ENCODE measurements around the gene FANK1. TPM values are rescaled to one million over a fixed set of nuclear protein-coding genes. Genes with fewer than 3 reads are reported as not detected.

The FANK1 gene
- total RNA-seq, 1 experiment from 2014 or later, result 0.73 TPM

DNA sequence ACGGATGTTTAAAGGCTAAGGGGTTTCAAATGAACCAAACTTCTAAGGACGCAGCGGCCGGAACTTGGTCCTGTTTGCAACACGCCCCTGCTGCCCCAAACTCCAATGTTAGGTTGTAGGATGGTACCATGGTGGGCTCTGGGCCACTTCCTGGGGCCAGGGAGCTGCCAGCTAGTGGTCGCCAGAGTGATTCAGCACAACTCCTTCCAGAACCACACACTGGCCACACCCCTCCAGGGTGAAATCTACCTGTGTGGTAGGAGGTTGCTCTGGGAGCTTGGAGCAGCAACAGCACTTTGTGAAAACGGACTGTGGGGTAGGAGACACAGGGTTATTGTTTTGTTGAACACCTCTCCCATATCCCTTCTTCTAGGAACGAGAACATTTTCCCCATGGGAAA lies 161.1 kb downstream of the FANK1 start:
- Histone ChIP-seq H3K9me3 (no peaks in the 10 kb centered on the region), H3K4me1 (no peaks in the 10 kb centered on the region), H3K27me3 (replicated peaks; ENCODE audit: control insufficient read depth, insufficient read depth, low read length) (no peaks in the 10 kb centered on the region), H3K36me3 (ENCODE audit: control insufficient read depth, insufficient read depth, low read length) (no peaks in the 10 kb centered on the region), H3K4me3 (ENCODE audit: low read depth, low read length) (no peak overlapping the region)
- no peak overlapping the region for H3K27ac Mint-ChIP-seq (ENCODE audit: unreplicated experiment)
- intact Hi-C loops (cut with micrococcal nuclease; ENCODE audit: unreplicated experiment), result no loop called here
- peaks cover 13% of the 10 kb centered on the region for H3K27me3 Mint-ChIP-seq (ENCODE audit: insufficient read depth, unreplicated experiment)
- BruUV-seq (replicated peaks), result no TSS peak
- no peaks in the 10 kb centered on the region for H3K36me3 Mint-ChIP-seq (ENCODE audit: insufficient read depth, unreplicated experiment)
- no peak for DNase-seq
- TF ChIP-seq, protein P1, sequence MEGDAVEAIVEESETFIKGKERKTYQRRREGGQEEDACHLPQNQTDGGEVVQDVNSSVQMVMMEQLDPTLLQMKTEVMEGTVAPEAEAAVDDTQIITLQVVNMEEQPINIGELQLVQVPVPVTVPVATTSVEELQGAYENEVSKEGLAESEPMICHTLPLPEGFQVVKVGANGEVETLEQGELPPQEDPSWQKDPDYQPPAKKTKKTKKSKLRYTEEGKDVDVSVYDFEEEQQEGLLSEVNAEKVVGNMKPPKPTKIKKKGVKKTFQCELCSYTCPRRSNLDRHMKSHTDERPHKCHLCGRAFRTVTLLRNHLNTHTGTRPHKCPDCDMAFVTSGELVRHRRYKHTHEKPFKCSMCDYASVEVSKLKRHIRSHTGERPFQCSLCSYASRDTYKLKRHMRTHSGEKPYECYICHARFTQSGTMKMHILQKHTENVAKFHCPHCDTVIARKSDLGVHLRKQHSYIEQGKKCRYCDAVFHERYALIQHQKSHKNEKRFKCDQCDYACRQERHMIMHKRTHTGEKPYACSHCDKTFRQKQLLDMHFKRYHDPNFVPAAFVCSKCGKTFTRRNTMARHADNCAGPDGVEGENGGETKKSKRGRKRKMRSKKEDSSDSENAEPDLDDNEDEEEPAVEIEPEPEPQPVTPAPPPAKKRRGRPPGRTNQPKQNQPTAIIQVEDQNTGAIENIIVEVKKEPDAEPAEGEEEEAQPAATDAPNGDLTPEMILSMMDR (IDR thresholded peaks at IDR 0.05; ENCODE audit: insufficient read depth in 1 of 2, low read depth in 1 of 2, low read length in 1 of 2, severe bottlenecking in 1 of 2, unreplicated experiment in 1 of 2), result no peak
- H3K9me3 Mint-ChIP-seq (ENCODE audit: unreplicated experiment), result peaks cover 8% of the 10 kb centered on the region
- CTCF ChIA-PET, result no interaction called here
- POLR2A ChIA-PET, result no interaction called here
- H3K4me1 Mint-ChIP-seq (ENCODE audit: low read depth, unreplicated experiment), result no peaks in the 10 kb centered on the region
- no peak overlapping the region for H3K4me3 Mint-ChIP-seq (ENCODE audit: unreplicated experiment)

DNA sequence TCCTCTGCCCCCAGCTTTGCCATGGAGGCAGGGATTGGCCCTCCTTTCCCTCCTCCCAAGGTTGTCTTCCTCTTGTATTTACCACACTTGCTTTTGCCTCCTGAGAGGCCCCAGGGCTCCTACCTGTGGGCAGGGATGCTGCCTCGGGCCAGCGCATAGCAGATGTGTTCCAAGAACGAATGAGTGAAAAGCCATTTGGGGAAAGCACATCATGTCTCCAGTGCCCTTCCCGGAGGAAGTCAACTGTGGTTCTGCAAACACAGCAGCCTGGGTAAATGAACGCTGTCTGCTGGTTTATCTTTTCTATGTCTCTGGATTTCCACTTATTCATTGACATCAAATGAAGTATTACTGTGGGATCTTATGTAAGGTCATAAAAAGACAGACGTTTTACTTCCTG lies 161.7 kb downstream of the FANK1 start:
- CTCF ChIA-PET, result no interaction called here
- H3K27ac Mint-ChIP-seq (ENCODE audit: unreplicated experiment), result no peak overlapping the region
- no TSS peak for BruUV-seq (replicated peaks)

GRCh38 chr10:126058507-126058906 lies 162.1 kb downstream of the FANK1 start:
- Mint-ChIP-seq H3K36me3 (ENCODE audit: insufficient read depth, unreplicated experiment) (no peaks in the 10 kb centered on the region), H3K9me3 (ENCODE audit: unreplicated experiment) (peaks cover 8% of the 10 kb centered on the region), H3K4me1 (ENCODE audit: low read depth, unreplicated experiment) (no peaks in the 10 kb centered on the region), H3K27me3 (ENCODE audit: insufficient read depth, unreplicated experiment) (peaks cover 12% of the 10 kb centered on the region), H3K4me3 (ENCODE audit: unreplicated experiment) (no peak overlapping the region), H3K27ac (ENCODE audit: unreplicated experiment) (no peak overlapping the region)
- Histone ChIP-seq H3K4me1 (no peaks in the 10 kb centered on the region), H3K36me3 (ENCODE audit: control insufficient read depth, insufficient read depth, low read length) (no peaks in the 10 kb centered on the region), H3K27me3 (replicated peaks; ENCODE audit: control insufficient read depth, insufficient read depth, low read length) (no peaks in the 10 kb centered on the region), H3K9me3 (no peaks in the 10 kb centered on the region), H3K4me3 (ENCODE audit: low read depth, low read length) (no peak overlapping the region)
- DNase-seq, result no peak
- TF ChIP-seq, protein P1 (IDR thresholded peaks at IDR 0.05; ENCODE audit: insufficient read depth in 1 of 2, low read depth in 1 of 2, low read length in 1 of 2, severe bottlenecking in 1 of 2, unreplicated experiment in 1 of 2), result no peak
- BruUV-seq (replicated peaks), result no TSS peak
- intact Hi-C loops (cut with micrococcal nuclease; ENCODE audit: unreplicated experiment), result no loop called here
- ChIA-PET CTCF (no interaction called here), POLR2A (no interaction called here)

More for the DNA sequence above, 161.7 kb downstream of the FANK1 start:
- no peak for DNase-seq
- TF ChIP-seq, protein P1 (IDR thresholded peaks at IDR 0.05; ENCODE audit: insufficient read depth in 1 of 2, low read depth in 1 of 2, low read length in 1 of 2, severe bottlenecking in 1 of 2, unreplicated experiment in 1 of 2), result no peak
- intact Hi-C loops (cut with micrococcal nuclease; ENCODE audit: unreplicated experiment), result no loop called here
- Mint-ChIP-seq H3K36me3 (ENCODE audit: insufficient read depth, unreplicated experiment) (no peaks in the 10 kb centered on the region), H3K27me3 (ENCODE audit: insufficient read depth, unreplicated experiment) (peaks cover 12% of the 10 kb centered on the region), H3K4me3 (ENCODE audit: unreplicated experiment) (no peak overlapping the region), H3K4me1 (ENCODE audit: low read depth, unreplicated experiment) (no peaks in the 10 kb centered on the region), H3K9me3 (ENCODE audit: unreplicated experiment) (peaks cover 8% of the 10 kb centered on the region)
- no peaks in the 10 kb centered on the region for H3K4me1 ChIP-seq
- H3K9me3 ChIP-seq, result no peaks in the 10 kb centered on the region
- no peaks in the 10 kb centered on the region for H3K27me3 ChIP-seq (replicated peaks; ENCODE audit: control insufficient read depth, insufficient read depth, low read length)
- POLR2A ChIA-PET, result no interaction called here
- H3K4me3 ChIP-seq (ENCODE audit: low read depth, low read length), result no peak overlapping the region
- H3K36me3 ChIP-seq (ENCODE audit: control insufficient read depth, insufficient read depth, low read length), result no peaks in the 10 kb centered on the region

Other genes starting within 250 kb of the FANK1 start
- not detected in 2 replicates for gene TEX36, start 213.4 kb upstream of the FANK1 start, total RNA-seq (2022)
- gene EDRF1, start 176.9 kb upstream of the FANK1 start, total RNA-seq (2022), result 40.9 and 43.2 TPM in 2 replicates
- not detected in 2 replicates for gene MMP21, start 120.7 kb upstream of the FANK1 start, total RNA-seq (2022)
- 53.2 and 53.4 TPM in 2 replicates for gene UROS, start 73.3 kb upstream of the FANK1 start, total RNA-seq (2022)
- gene BCCIP, start 73.0 kb upstream of the FANK1 start, total RNA-seq (2022), result 87.3 and 91.2 TPM in 2 replicates
- gene DHX32, start 15.3 kb upstream of the FANK1 start, total RNA-seq (2022), result 24.8 and 25.0 TPM in 2 replicates